Measurements from ENCODE around the gene SMAD6.
A peak's percentile ranks its signal among the peaks of the same experiment; 100 is the strongest.

SMAD6 gene

GRCh38 chr15:66707310-66708082 is 5.5 kb downstream of the SMAD6 start:
- peak overlapping the region; percentile 32 for H3K4me3 ChIP-seq (ENCODE audit: low read depth, low read length)
- POLR2A ChIA-PET: interaction anchor here (0.6 to 0.9 kb wide), 3 partner anchors 16 to 144 kb away, joined by 3 to 4 read pairs (median 3); no protein-coding TSS in a partner anchor
- peak; percentile 49 for TF ChIP-seq CTCF (IDR thresholded peaks at IDR 0.05; ENCODE audit: insufficient read depth, low read length, missing control alignments)
- CTCF ChIA-PET: interaction anchor here (0.6 to 19.8 kb wide), 17 partner anchors 9 to 239 kb away, joined by 3 to 234 read pairs (median 4); partner anchors contain the start of gene LCTL
- no peak for DNase-seq (ENCODE audit: low read depth, low spot score)

GRCh38 chr15:66708389-66708788 is 6.4 kb downstream of the SMAD6 start:
- ChIA-PET POLR2A (interaction anchor here (0.9 kb wide), 1 partner anchor 143 kb away, joined by 4 read pairs; no protein-coding TSS in a partner anchor), CTCF (interaction anchor here (1.4 to 19.8 kb wide), 7 partner anchors 8 to 144 kb away, joined by 3 to 234 read pairs (median 7); no protein-coding TSS in a partner anchor)
- no peak for DNase-seq (ENCODE audit: low read depth, low spot score)
- no peak overlapping the region for H3K4me3 ChIP-seq (ENCODE audit: low read depth, low read length)
- no peak for TF ChIP-seq CTCF (IDR thresholded peaks at IDR 0.05; ENCODE audit: insufficient read depth, low read length, missing control alignments)

GRCh38 chr15:66709884-66710283 is 7.8 kb downstream of the SMAD6 start:
- CTCF ChIA-PET: interaction anchor here (1.0 to 19.8 kb wide), 10 partner anchors 10 to 146 kb away, joined by 3 to 234 read pairs (median 4); no protein-coding TSS in a partner anchor
- no peak overlapping the region for H3K4me3 ChIP-seq (ENCODE audit: low read depth, low read length)
- DNase-seq (ENCODE audit: low read depth, low spot score): no peak
- POLR2A ChIA-PET: no interaction called here
- TF ChIP-seq CTCF (IDR thresholded peaks at IDR 0.05; ENCODE audit: insufficient read depth, low read length, missing control alignments): no peak

GRCh38 chr15:66711260-66711659 is 9.2 kb downstream of the SMAD6 start:
- CTCF ChIA-PET: interaction anchor here (1.1 to 19.8 kb wide), 8 partner anchors 9 to 141 kb away, joined by 3 to 234 read pairs (median 5); no protein-coding TSS in a partner anchor
- no peak for DNase-seq (ENCODE audit: low read depth, low spot score)
- POLR2A ChIA-PET: no interaction called here
- TF ChIP-seq CTCF (IDR thresholded peaks at IDR 0.05; ENCODE audit: insufficient read depth, low read length, missing control alignments): no peak
- no peak overlapping the region for H3K4me3 ChIP-seq (ENCODE audit: low read depth, low read length)

GRCh38 chr15:66711862-66712261 is 9.8 kb downstream of the SMAD6 start:
- H3K4me3 ChIP-seq (ENCODE audit: low read depth, low read length): no peak overlapping the region
- CTCF ChIA-PET: interaction anchor here (1.5 to 19.8 kb wide), 5 partner anchors 10 to 140 kb away, joined by 3 to 234 read pairs (median 4); no protein-coding TSS in a partner anchor
- POLR2A ChIA-PET: interaction anchor here (0.7 kb wide), 1 partner anchor 14 kb away, joined by 3 read pairs; no protein-coding TSS in a partner anchor
- no peak for DNase-seq (ENCODE audit: low read depth, low spot score)
- no peak for TF ChIP-seq CTCF (IDR thresholded peaks at IDR 0.05; ENCODE audit: insufficient read depth, low read length, missing control alignments)

All from AG04449 (cell line).